ENCODE results near the gene TLX3.
"Not testable (repeated sequence)": the region's sequence is repeated elsewhere in the genome, so short reads cannot be mapped to it uniquely, and the experiment has no call there.

Gene TLX3

DNA sequence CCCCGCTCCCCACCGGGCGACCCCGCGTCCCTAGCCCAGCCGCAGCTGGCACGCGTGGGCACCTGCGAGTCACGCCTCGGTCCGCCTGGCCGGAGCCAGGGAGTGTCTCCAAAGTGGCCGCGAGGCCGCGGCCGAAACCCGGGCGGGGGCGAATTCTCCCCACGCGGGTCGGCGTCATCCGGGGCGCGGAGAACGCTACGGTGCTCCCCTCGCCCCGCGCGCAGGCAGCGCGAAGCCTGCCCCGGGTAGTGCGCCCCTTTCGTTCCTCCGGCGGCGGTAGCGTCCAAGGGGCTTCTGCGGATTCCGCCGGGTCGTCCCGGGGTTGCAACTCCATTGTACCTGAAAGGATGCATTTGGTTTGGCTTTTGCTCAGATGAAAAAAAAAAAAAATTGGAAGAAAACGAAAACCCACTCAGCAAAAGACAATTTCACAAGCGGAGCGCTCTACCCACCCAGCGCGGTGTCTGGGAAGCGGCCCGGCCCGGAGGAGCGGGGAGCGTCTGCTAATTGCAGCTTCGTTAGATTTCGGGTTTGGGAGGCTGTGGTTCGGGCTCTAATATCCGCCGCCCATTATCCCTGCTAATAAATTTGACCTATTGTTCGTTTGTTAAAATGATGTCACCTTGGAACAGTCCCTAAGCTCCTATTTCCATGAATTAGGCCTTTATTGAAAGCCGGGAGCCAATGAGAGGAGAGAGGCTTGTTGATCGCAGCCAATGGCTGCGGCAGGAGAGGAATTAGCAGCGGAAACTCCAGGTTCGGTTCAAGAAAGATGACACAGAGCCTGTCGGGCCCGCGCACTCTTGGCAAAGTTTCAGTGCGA, at the start of gene TLX3:
Gene TLX3, plus strand, starts transcription at position 796 of the 823 bp plus-strand sequence. CDS start 118 bp downstream, outside the sequence.
- no peak for DNase-seq (ENCODE audit: low read depth)

- DNase-seq (ENCODE audit: low read depth), result no peak
Observed at GRCh38 chr5:171261361-171261760, 47.7 kb upstream of the TLX3 start.

GRCh38 chr5:171261904-171262303, 47.1 kb upstream of the TLX3 start:
- DNase-seq (ENCODE audit: low read depth), result no peak

DNA sequence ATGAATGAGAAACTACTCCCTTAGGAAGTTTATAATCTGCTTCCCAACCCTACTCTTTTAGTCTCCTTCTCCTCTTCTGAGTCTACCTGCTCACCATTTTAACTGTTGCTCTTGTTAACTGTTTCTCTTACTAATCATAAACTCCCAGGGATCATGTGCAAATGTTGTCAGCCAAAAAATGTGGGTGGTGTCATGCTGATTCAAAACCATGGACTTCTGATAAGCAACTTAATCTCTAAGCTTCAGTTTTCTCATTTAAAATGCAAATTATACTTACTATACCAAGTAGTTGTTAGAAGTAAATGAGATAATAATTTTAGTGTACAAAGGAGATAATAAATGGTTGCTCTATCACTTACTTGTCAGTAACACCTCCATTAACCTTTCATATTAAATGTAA, 45.9 kb upstream of the TLX3 start:
- DNase-seq (ENCODE audit: low read depth), result no peak

GRCh38 chr5:171264843-171265242, 44.2 kb upstream of the TLX3 start:
- DNase-seq (ENCODE audit: low read depth), result no peak

GRCh38 chr5:171268700-171269620, 40.1 kb upstream of the TLX3 start:
- DNase-seq (ENCODE audit: low read depth), result no peak

- DNase-seq (ENCODE audit: low read depth), result no peak
Observed at GRCh38 chr5:171269717-171270116, 39.3 kb upstream of the TLX3 start.

GRCh38 chr5:171270136-171270535, 38.9 kb upstream of the TLX3 start:
- DNase-seq (ENCODE audit: low read depth), result no peak

DNA sequence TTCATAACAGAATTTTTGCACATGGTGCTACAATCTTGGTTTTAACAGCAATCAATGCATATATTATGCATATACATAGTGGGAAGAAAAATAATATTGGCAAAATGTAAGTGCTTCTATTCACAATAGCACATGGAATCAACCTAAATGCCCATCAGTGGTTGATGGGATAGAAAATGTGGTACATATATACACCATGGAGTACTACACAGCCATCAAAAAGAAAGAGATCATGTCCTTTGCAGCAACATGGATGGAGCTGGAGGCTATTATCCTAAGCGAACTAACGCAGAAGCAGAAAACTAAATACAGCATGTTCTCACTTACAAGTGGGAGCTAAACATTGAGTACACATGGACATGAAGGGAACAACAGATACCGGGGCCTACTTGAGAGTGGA, 37.2 kb upstream of the TLX3 start:
- DNase-seq (ENCODE audit: low read depth), result no peak

DNA sequence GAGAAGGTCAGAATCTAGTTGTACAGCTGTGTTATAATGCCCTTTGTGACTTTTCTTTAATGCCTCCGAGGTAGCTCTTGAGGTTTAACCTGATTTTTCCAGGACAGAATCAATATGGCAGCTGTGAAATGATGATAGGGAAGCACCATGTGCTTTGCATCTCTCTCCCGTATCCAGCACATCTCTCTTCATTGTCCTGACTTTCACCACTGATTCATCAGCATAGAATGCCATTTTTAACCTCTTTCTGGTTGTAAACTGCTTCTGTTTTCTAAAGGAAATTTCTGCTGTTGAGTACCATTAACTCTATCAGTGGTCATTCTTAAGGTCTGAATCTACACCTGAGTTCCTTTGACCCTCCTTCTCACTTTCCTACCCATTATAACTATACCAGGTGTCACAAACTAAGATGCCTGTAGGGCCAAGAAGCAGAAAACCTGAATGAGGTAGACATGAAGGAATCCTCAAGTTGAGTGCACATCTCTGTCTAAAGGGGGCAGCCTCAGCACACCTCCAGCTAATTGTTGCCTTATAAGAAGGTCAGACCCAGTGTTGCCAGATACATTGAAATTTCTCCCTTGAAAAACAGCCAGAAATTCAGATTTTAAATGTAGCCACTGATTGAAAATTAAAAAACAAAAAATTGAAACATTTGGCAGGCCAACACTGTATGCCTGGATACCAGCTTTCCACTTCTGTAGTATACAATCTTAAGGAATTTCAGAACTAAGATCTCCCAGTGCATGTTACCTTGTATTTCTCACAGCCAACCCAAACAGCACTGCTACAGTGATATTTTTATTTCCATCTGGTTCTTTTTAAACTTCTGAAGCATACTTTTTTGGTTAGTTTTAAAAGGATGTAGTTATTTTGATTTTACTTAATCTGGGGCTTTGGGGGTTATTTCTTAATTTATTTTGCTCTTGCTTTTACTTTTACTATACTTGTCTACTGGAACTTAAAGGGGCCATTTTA, 35.8 kb upstream of the TLX3 start:
- DNase-seq (ENCODE audit: low read depth), result no peak

- no peak for DNase-seq (ENCODE audit: low read depth)
Observed at GRCh38 chr5:171275841-171276544, 33.1 kb upstream of the TLX3 start.

- no peak for DNase-seq (ENCODE audit: low read depth)
Observed at GRCh38 chr5:171283753-171284152, 25.3 kb upstream of the TLX3 start.

GRCh38 chr5:171285465-171285864, 23.6 kb upstream of the TLX3 start:
- DNase-seq (ENCODE audit: low read depth), result no peak

DNA sequence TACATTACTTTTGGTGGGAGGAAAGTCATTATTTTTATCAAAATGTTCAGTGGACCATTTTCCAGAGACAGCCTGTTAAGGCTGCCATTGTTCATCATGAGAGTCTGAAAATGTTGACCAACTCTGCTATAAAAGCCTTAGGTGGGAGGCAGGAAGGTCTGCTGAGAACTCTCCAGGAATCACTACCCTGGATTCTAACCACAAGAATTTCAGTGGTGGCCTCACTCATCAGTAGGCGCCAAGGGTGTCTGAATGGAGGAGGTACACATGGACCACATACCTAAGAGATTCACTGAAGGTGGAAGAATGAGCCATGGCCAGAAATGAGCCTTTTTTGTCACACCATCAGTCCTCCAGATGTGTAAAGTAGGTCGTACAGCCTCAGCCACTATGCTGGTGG, 21.0 kb upstream of the TLX3 start:
- DNase-seq (ENCODE audit: low read depth), result no peak

DNA sequence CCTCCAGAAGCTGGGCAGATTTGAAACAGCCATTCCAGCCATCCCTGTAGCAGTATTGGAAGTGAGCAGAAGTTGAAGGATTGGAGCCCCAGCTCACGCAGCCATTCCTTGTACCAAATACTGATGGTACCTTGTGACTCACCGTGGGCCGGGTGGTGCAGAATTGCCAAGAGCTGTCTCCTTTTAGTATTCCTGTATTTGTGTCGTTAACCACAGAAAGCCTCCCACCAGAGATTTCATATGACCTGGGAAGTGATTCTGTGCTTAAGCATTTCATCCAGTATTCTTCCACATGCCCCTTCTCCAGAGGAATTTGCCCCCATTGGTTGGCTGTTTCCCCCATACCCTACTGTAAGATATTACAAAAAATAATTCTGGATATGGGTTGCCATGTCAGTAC, 17.7 kb upstream of the TLX3 start:
- DNase-seq (ENCODE audit: low read depth), result no peak

DNA sequence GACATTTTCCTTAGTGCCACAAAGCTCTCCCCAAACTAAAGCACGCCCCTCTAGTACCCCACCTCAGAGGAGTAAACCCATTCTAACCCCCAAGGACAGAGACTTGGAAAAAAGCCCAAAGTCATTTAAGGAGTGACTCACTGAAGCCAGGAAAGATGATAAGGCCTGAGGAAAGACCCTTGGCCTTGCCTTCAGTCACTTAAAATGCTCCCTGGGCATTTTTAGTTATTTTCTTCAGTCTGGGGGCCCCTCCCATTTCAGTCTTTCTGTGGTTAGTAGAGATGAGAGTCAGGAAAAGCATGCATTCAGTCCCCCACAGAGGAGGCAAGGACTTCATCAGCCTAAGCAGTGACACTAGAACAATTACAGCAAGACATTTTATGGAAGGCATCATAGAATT, 13.7 kb upstream of the TLX3 start:
- DNase-seq (ENCODE audit: low read depth), result no peak

DNA sequence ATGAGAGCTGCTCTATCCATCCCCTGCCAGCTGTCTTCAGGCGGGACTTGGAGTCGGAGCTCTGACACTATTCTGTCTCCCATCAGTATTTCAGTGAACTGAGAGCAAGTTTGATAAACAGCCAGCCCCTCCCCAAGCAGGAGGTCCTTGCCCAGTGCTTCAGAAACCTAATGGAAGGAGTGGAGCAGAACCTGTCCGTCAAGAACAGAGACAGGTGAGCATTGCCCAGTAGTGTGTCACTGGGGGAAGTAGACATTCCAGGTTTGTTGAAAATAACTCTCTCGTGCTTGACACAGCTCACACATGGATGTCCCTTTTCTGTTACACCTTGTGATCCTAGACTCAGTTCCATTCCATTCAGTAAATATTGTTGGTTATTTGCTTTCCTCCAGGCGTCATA, 13.2 kb upstream of the TLX3 start:
- DNase-seq (ENCODE audit: low read depth), result no peak

DNA sequence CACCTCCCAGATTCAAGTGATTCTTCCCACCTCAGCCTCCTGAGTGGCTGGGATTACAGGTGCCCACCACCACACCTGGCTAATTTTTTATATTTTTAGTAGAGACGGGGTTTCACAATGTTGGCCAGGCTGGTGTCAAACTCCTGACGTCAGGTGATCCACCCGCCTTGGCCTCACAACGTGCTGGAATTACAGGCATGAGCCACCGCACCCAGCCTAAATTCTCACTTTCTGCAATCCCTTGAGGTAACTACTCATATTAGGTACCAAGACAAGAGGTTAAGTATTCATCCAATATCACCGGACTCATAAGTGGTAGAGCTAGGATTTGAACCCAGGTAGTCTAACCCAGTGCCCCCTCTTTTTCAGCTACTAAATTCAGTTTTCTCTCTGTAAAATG, 11.1 kb upstream of the TLX3 start:
- not testable (repeated sequence) for DNase-seq (ENCODE audit: low read depth)

GRCh38 chr5:171299228-171299627, 9.8 kb upstream of the TLX3 start:
- no peak for DNase-seq (ENCODE audit: low read depth)

GRCh38 chr5:171299851-171300250, 9.2 kb upstream of the TLX3 start:
- DNase-seq (ENCODE audit: low read depth), result no peak

GRCh38 chr5:171300358-171300757, 8.7 kb upstream of the TLX3 start:
- DNase-seq (ENCODE audit: low read depth), result no peak

All from activated T-cell treated with anti-CD3 and anti-CD28 coated beads for 1 hour (primary cell).